ENCODE measurements around the gene TMEM178B.

The TMEM178B gene

GRCh38 chr7:141290973-141291372 is 217.1 kb downstream of the TMEM178B start:
- H3K27me3 Mint-ChIP-seq, result peaks cover 8% of the 10 kb centered on the region

GRCh38 chr7:141291541-141291940 is 217.7 kb downstream of the TMEM178B start:
- Mint-ChIP-seq H3K27me3 (peaks cover 8% of the 10 kb centered on the region), H3K4me1 (ENCODE audit: low read depth) (peaks cover 2% of the 10 kb centered on the region), H3K4me3 (no peak overlapping the region), H3K27ac (no peak overlapping the region), H3K36me3 (no peaks in the 10 kb centered on the region), H3K9me3 (ENCODE audit: low read depth) (no peaks in the 10 kb centered on the region)

More at GRCh38 chr7:141290973-141291372, 217.1 kb downstream of the TMEM178B start:
- Mint-ChIP-seq H3K9me3 (ENCODE audit: low read depth) (no peaks in the 10 kb centered on the region), H3K4me1 (ENCODE audit: low read depth) (peaks cover 2% of the 10 kb centered on the region), H3K36me3 (no peaks in the 10 kb centered on the region), H3K27ac (no peak overlapping the region), H3K4me3 (no peak overlapping the region)

- Mint-ChIP-seq H3K27ac (no peak overlapping the region), H3K4me1 (ENCODE audit: low read depth) (peaks cover 2% of the 10 kb centered on the region), H3K36me3 (no peaks in the 10 kb centered on the region)
These were observed 220.4 kb downstream of the TMEM178B start for GRCh38 chr7:141294143-141294829.

GRCh38 chr7:141295367-141295895 is 221.6 kb downstream of the TMEM178B start:
- no peak overlapping the region for H3K4me3 Mint-ChIP-seq
- no peak overlapping the region for H3K27ac Mint-ChIP-seq
- H3K36me3 Mint-ChIP-seq, result no peaks in the 10 kb centered on the region
- H3K4me1 Mint-ChIP-seq (ENCODE audit: low read depth), result peaks cover 2% of the 10 kb centered on the region
- peaks cover 4% of the 10 kb centered on the region for H3K27me3 Mint-ChIP-seq
- H3K9me3 Mint-ChIP-seq (ENCODE audit: low read depth), result peaks cover 5% of the 10 kb centered on the region

More at GRCh38 chr7:141294143-141294829, 220.4 kb downstream of the TMEM178B start:
- Mint-ChIP-seq H3K9me3 (ENCODE audit: low read depth) (peaks cover 5% of the 10 kb centered on the region), H3K27me3 (peaks cover 6% of the 10 kb centered on the region), H3K4me3 (no peak overlapping the region)

- no peak overlapping the region for H3K4me3 Mint-ChIP-seq
- H3K27me3 Mint-ChIP-seq, result no peaks in the 10 kb centered on the region
- no peak overlapping the region for H3K27ac Mint-ChIP-seq
- no peaks in the 10 kb centered on the region for H3K36me3 Mint-ChIP-seq
- no peaks in the 10 kb centered on the region for H3K4me1 Mint-ChIP-seq (ENCODE audit: low read depth)
- peaks cover 5% of the 10 kb centered on the region for H3K9me3 Mint-ChIP-seq (ENCODE audit: low read depth)
These were observed 227.0 kb downstream of the TMEM178B start for GRCh38 chr7:141300816-141301215.

- Mint-ChIP-seq H3K4me3 (no peak overlapping the region), H3K27me3 (no peaks in the 10 kb centered on the region), H3K27ac (no peak overlapping the region), H3K4me1 (ENCODE audit: low read depth) (no peaks in the 10 kb centered on the region), H3K36me3 (no peaks in the 10 kb centered on the region), H3K9me3 (ENCODE audit: low read depth) (peaks cover 5% of the 10 kb centered on the region)
These were observed 227.7 kb downstream of the TMEM178B start for GRCh38 chr7:141301544-141301943.

- Mint-ChIP-seq H3K4me3 (no peak overlapping the region), H3K36me3 (no peaks in the 10 kb centered on the region), H3K9me3 (ENCODE audit: low read depth) (peaks cover 5% of the 10 kb centered on the region), H3K4me1 (ENCODE audit: low read depth) (no peaks in the 10 kb centered on the region), H3K27ac (no peak overlapping the region), H3K27me3 (peaks cover 1% of the 10 kb centered on the region)
These were observed 228.8 kb downstream of the TMEM178B start for GRCh38 chr7:141302617-141303016.

GRCh38 chr7:141304291-141304690 is 230.4 kb downstream of the TMEM178B start:
- Mint-ChIP-seq H3K27ac (no peak overlapping the region), H3K4me3 (no peak overlapping the region), H3K9me3 (ENCODE audit: low read depth) (no peaks in the 10 kb centered on the region)

GRCh38 chr7:141306081-141306480 is 232.2 kb downstream of the TMEM178B start:
- no peaks in the 10 kb centered on the region for H3K36me3 Mint-ChIP-seq
- no peaks in the 10 kb centered on the region for H3K4me1 Mint-ChIP-seq (ENCODE audit: low read depth)
- no peaks in the 10 kb centered on the region for H3K9me3 Mint-ChIP-seq (ENCODE audit: low read depth)
- peaks cover 8% of the 10 kb centered on the region for H3K27me3 Mint-ChIP-seq
- H3K4me3 Mint-ChIP-seq, result no peak overlapping the region
- no peak overlapping the region for H3K27ac Mint-ChIP-seq

More at GRCh38 chr7:141304291-141304690, 230.4 kb downstream of the TMEM178B start:
- peaks cover 6% of the 10 kb centered on the region for H3K27me3 Mint-ChIP-seq
- H3K4me1 Mint-ChIP-seq (ENCODE audit: low read depth), result no peaks in the 10 kb centered on the region
- no peaks in the 10 kb centered on the region for H3K36me3 Mint-ChIP-seq

- peaks cover 3% of the 10 kb centered on the region for H3K9me3 Mint-ChIP-seq (ENCODE audit: low read depth)
- H3K4me1 Mint-ChIP-seq (ENCODE audit: low read depth), result no peaks in the 10 kb centered on the region
- no peak overlapping the region for H3K27ac Mint-ChIP-seq
These were observed 238.5 kb downstream of the TMEM178B start for GRCh38 chr7:141312395-141312794.

GRCh38 chr7:141312828-141313521 is 239.1 kb downstream of the TMEM178B start:
- Mint-ChIP-seq H3K27me3 (peaks cover 6% of the 10 kb centered on the region), H3K27ac (no peak overlapping the region), H3K9me3 (ENCODE audit: low read depth) (peaks cover 3% of the 10 kb centered on the region), H3K4me1 (ENCODE audit: low read depth) (no peaks in the 10 kb centered on the region), H3K36me3 (no peaks in the 10 kb centered on the region), H3K4me3 (no peak overlapping the region)

More at GRCh38 chr7:141312395-141312794, 238.5 kb downstream of the TMEM178B start:
- Mint-ChIP-seq H3K36me3 (no peaks in the 10 kb centered on the region), H3K4me3 (no peak overlapping the region), H3K27me3 (peaks cover 8% of the 10 kb centered on the region)

GRCh38 chr7:141313896-141314295 is 240.0 kb downstream of the TMEM178B start:
- Mint-ChIP-seq H3K27me3 (peaks cover 3% of the 10 kb centered on the region), H3K36me3 (no peaks in the 10 kb centered on the region), H3K4me3 (no peak overlapping the region), H3K9me3 (ENCODE audit: low read depth) (peaks cover 3% of the 10 kb centered on the region), H3K27ac (no peak overlapping the region), H3K4me1 (ENCODE audit: low read depth) (no peaks in the 10 kb centered on the region)

- peaks cover 6% of the 10 kb centered on the region for H3K27me3 Mint-ChIP-seq
- H3K36me3 Mint-ChIP-seq, result no peaks in the 10 kb centered on the region
- no peaks in the 10 kb centered on the region for H3K4me1 Mint-ChIP-seq (ENCODE audit: low read depth)
- peaks cover 2% of the 10 kb centered on the region for H3K9me3 Mint-ChIP-seq (ENCODE audit: low read depth)
- no peak overlapping the region for H3K27ac Mint-ChIP-seq
- H3K4me3 Mint-ChIP-seq, result no peak overlapping the region
These were observed 243.2 kb downstream of the TMEM178B start for GRCh38 chr7:141317033-141317585.

- Mint-ChIP-seq H3K27ac (no peak overlapping the region), H3K36me3 (no peaks in the 10 kb centered on the region), H3K9me3 (ENCODE audit: low read depth) (no peaks in the 10 kb centered on the region), H3K27me3 (peaks cover 6% of the 10 kb centered on the region), H3K4me3 (no peak overlapping the region), H3K4me1 (ENCODE audit: low read depth) (no peaks in the 10 kb centered on the region)
These were observed 246.4 kb downstream of the TMEM178B start for GRCh38 chr7:141320287-141320686.

- H3K27me3 Mint-ChIP-seq, result peaks cover 6% of the 10 kb centered on the region
- H3K4me3 Mint-ChIP-seq, result no peak overlapping the region
- no peak overlapping the region for H3K27ac Mint-ChIP-seq
- no peaks in the 10 kb centered on the region for H3K36me3 Mint-ChIP-seq
- H3K9me3 Mint-ChIP-seq (ENCODE audit: low read depth), result no peaks in the 10 kb centered on the region
- H3K4me1 Mint-ChIP-seq (ENCODE audit: low read depth), result no peaks in the 10 kb centered on the region
These were observed 248.5 kb downstream of the TMEM178B start for GRCh38 chr7:141322383-141322782.
